GM12878 (cell line): Measurements from ENCODE around the gene HYI.

ENCODE experiments used
- CBX5 ChIP-seq: sonication (generic); IDR thresholded peaks from 2 replicates; pipeline ENCODE4 v1.6.1; 2016; ENCODE audit warnings: low read depth, moderate library complexity, mild to moderate bottlenecking, inconsistent platforms
- SMAD1 ChIP-seq: fragments of 450-650 bp; IDR thresholded peaks from 2 replicates; pipeline ENCODE4 v1.6.1; 2018; ENCODE audit warnings: mild to moderate bottlenecking, low read depth; ENCODE audit not compliant: partially characterized antibody
- TARDBP ChIP-seq: IDR thresholded peaks from 2 replicates; pipeline ENCODE4 v1.6.1; 2016; ENCODE audit warnings: borderline replicate concordance

DNA sequence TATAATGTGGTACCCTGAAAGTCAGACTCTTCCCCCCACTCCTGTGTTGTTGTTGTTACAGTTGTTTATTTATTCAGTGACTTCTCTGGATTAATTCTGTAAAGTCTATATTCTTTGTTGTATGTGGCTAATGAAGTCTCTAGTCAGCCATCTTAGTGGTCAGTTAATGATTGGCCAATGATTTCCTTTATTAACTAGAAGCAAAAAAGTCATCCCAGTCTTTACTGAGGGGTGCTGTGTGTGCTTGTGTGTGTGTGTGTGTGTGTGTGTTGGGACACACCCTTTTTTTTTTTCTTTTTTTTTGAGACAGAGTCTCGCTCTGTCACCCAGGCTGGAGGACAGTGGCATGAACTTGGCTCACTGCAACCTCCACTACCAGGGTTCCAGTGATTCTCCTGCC, 37.3 kb upstream of the HYI start:
- TF ChIP-seq TARDBP (no peak), SMAD1 (no peak), CBX5 (no peak)
